Kidney (tissue), 14 donors: Measurements from ENCODE around the gene IL1RAPL2. TPM values are rescaled to one million over a fixed set of nuclear protein-coding genes. Genes with fewer than 3 reads are reported as not detected.

Source experiments
- DNase-seq, 5 donors: peaks; one replicate each; pipeline ENCODE4 v3.0.0-alpha.2; 2013 to 2020
- FAIRE-seq: peaks from 2 replicates; lab custom pipeline; 2012; peaks lifted over from hg19 to GRCh38; lab: Jason Lieb, UNC
- H3K27ac ChIP-seq, 2 donors: one replicate each; pipeline ENCODE4 v1.7.0; 2013; ENCODE audit warnings: low read depth in 2 of 2, low read length in 2 of 2, inconsistent platforms in 1 of 2
- H3K27me3 ChIP-seq: one replicate; pipeline ENCODE4 v1.7.1; 2013; ENCODE audit warnings: low read length, inconsistent platforms; ENCODE audit not compliant: control insufficient read depth, insufficient read depth
- H3K36me3 ChIP-seq, 3 donors: one replicate each; pipeline versions ENCODE4 v1.7.0 to v1.7.1; 2013; ENCODE audit warnings: low read length in 3 of 3, control low read depth in 1 of 3, inconsistent platforms in 1 of 3; ENCODE audit not compliant: insufficient read depth in 3 of 3, control insufficient read depth in 2 of 3
- H3K4me1 ChIP-seq, 3 donors: one replicate each; pipeline versions ENCODE4 v1.7.0 to v1.7.1; 2013; ENCODE audit warnings: low read length in 3 of 3, inconsistent platforms in 1 of 3, low read depth in 1 of 3; ENCODE audit not compliant: control insufficient read depth in 2 of 3, insufficient read depth in 2 of 3
- H3K4me3 ChIP-seq, 3 donors: one replicate each; pipeline versions ENCODE4 v1.7.0 to v1.8.1; 2013; ENCODE audit warnings: low read length in 3 of 3, control low read depth in 1 of 3, inconsistent platforms in 1 of 3
- H3K9ac ChIP-seq, 3 donors: one replicate each; pipeline versions ENCODE4 v1.7.0 to v1.7.1; 2013; ENCODE audit warnings: low read length in 3 of 3, control low read depth in 1 of 3, inconsistent platforms in 1 of 3
- H3K9me3 ChIP-seq, 3 donors: one replicate each; pipeline versions ENCODE4 v1.7.0 to v1.7.1; 2013; ENCODE audit warnings: low read length in 3 of 3, control low read depth in 1 of 3, inconsistent platforms in 1 of 3; ENCODE audit not compliant: control insufficient read depth in 2 of 3, insufficient read depth in 1 of 3
- CTCF ChIP-seq: IDR thresholded peaks from 3 replicates; pipeline ENCODE4 v1.5.1; 2012; ENCODE audit warnings: mild to moderate bottlenecking, moderate library complexity, borderline replicate concordance; ENCODE audit not compliant: insufficient read depth; ENCODE audit errors: extremely low read depth
- intact Hi-C: fragments of 100-400 bp; cut with DNase I; formaldehyde crosslinking; loops from one replicate; pipeline ENCODE4 v1.11.1; 2022
- polyA plus RNA-seq: library from polyadenylated mRNA; stranded (reverse); fragments of 350-450 nt; fragmentation: Illumina TruSeq; extraction: RNeasy Lipid Tissue Mini Kit (QIAGEN cat#74804); gene quantifications from one replicate; pipeline ENCODE4 v1.2.3, GENCODE V29; 2014; ENCODE audit warnings: low read depth, low replicate concordance; ENCODE audit not compliant: insufficient read depth
- total RNA-seq: library from RNA; stranded (reverse); fragmentation: NEBNext Ultra II Directional; extraction: Animal tissue kit (Norgen Biotek cat#: 25700); gene quantifications from one replicate; pipeline ENCODE4 v1.2.1, GENCODE V29; 2021
- donor health status: control.
- donor health status: control.
- donor health status: control.
- donor health status: control.
- donor health status: control.
- donor health status: DM: yes; HTN: yes; CAD: no.
- donor health status: Normal renal cell carcinoma (clear cell type).

Gene IL1RAPL2
- total and polyA plus RNA-seq, 2 donors from 2014 or later, result 0.13 to 0.25 TPM

GRCh38 chrX:105694839-105695238 is 1128.8 kb downstream of the IL1RAPL2 start:
- no peak for TF ChIP-seq CTCF
- FAIRE-seq (no peak), DNase-seq (no peak)
- H3K9me3 ChIP-seq, result no peaks in the 10 kb centered on the region
- intact Hi-C loops, result no loop called here
- no peaks in the 10 kb centered on the region for H3K36me3 ChIP-seq
- no peak overlapping the region for H3K9ac ChIP-seq
- no peaks in the 10 kb centered on the region for H3K27me3 ChIP-seq
- no peaks in the 10 kb centered on the region for H3K4me1 ChIP-seq
- no peak overlapping the region for H3K4me3 ChIP-seq
- H3K27ac ChIP-seq, result no peak overlapping the region

- Histone ChIP-seq H3K4me1 (no peaks in the 10 kb centered on the region), H3K36me3 (no peaks in the 10 kb centered on the region), H3K4me3 (no peak overlapping the region), H3K9ac (no peak overlapping the region), H3K27ac (no peak overlapping the region), H3K27me3 (no peaks in the 10 kb centered on the region), H3K9me3 (no peaks in the 10 kb centered on the region)
- DNase-seq (no peak), FAIRE-seq (no peak)
- no peak for TF ChIP-seq CTCF
- intact Hi-C loops, result no loop called here
Observed at GRCh38 chrX:105695451-105695850, 1129.5 kb downstream of the IL1RAPL2 start.

- H3K4me3 ChIP-seq, result no peak overlapping the region
- H3K36me3 ChIP-seq, result no peaks in the 10 kb centered on the region
- TF ChIP-seq CTCF, result no peak
- no peaks in the 10 kb centered on the region for H3K27me3 ChIP-seq
- no peaks in the 10 kb centered on the region for H3K4me1 ChIP-seq
- DNase-seq (no peak), FAIRE-seq (no peak)
- no peaks in the 10 kb centered on the region for H3K9me3 ChIP-seq
- no peak overlapping the region for H3K27ac ChIP-seq
- H3K9ac ChIP-seq, result no peak overlapping the region
- intact Hi-C loops, result no loop called here
Observed at GRCh38 chrX:105696870-105697269, 1130.9 kb downstream of the IL1RAPL2 start.

GRCh38 chrX:105697984-105698781 is 1132.2 kb downstream of the IL1RAPL2 start:
- DNase-seq, result no peak
- no peak for TF ChIP-seq CTCF
- Histone ChIP-seq H3K9me3 (no peaks in the 10 kb centered on the region), H3K36me3 (no peaks in the 10 kb centered on the region), H3K9ac (no peak overlapping the region), H3K4me1 (no peaks in the 10 kb centered on the region), H3K27ac (no peak overlapping the region), H3K27me3 (no peaks in the 10 kb centered on the region), H3K4me3 (no peak overlapping the region)
- no peak for FAIRE-seq
- intact Hi-C loops, result no loop called here
